SK-N-SH treated with all-trans-retinoic acid at 6 μM for 48 hours (cell line): ENCODE data around the gene CSRP1.

ENCODE experiments used
- ATAC-seq: fragments of 200-7000 bp; cut with Tn5 transposase; 3 replicates; pipeline ENCODE4 v1.9.1; 2020; ENCODE audit warnings: mild to moderate bottlenecking, moderate library complexity
- ARNTL ChIP-seq: fragments of 450-650 bp; formaldehyde crosslinking; IDR thresholded peaks from 2 replicates; pipeline ENCODE4 v1.5.0; 2020; ENCODE audit warnings: low read depth, mild to moderate bottlenecking, moderate library complexity, borderline replicate concordance
- BACH2 ChIP-seq: fragments of 250-450 bp; sonication (Bioruptor Pico); IDR thresholded peaks from 2 replicates; pipeline ENCODE4 v1.9.0; 2021; ENCODE audit warnings: mild to moderate bottlenecking, borderline replicate concordance
- CSDC2 ChIP-seq: fragments of 250-450 bp; sonication (Bioruptor Pico); IDR thresholded peaks from 2 replicates; pipeline ENCODE4 v1.5.0; 2020; ENCODE audit warnings: mild to moderate bottlenecking, moderate library complexity
- ESRRG ChIP-seq: fragments of 250-450 bp; sonication (Bioruptor Pico); IDR thresholded peaks from 2 replicates; pipeline ENCODE4 v1.6.1; 2021; ENCODE audit warnings: mild to moderate bottlenecking
- GLIS3 ChIP-seq: fragments of 250-450 bp; sonication (Bioruptor Pico); IDR thresholded peaks from 2 replicates; pipeline ENCODE4 v1.5.0; 2020; ENCODE audit warnings: mild to moderate bottlenecking, moderate library complexity
- ISL1 ChIP-seq: fragments of 250-450 bp; sonication (Bioruptor Pico); IDR thresholded peaks from 2 replicates; pipeline ENCODE4 v2.1.2; 2022; ENCODE audit warnings: mild to moderate bottlenecking, moderate library complexity
- OSR1 ChIP-seq: fragments of 250-450 bp; sonication (Bioruptor Pico); IDR thresholded peaks from 2 replicates; pipeline ENCODE4 v1.8.0; 2022; ENCODE audit warnings: moderate library complexity, mild to moderate bottlenecking, inconsistent platforms
- PPARA ChIP-seq: fragments of 250-450 bp; sonication (Bioruptor Pico); IDR thresholded peaks from 2 replicates; pipeline ENCODE4 v1.5.0; 2020; ENCODE audit warnings: mild to moderate bottlenecking, borderline replicate concordance
- RARB ChIP-seq: fragments of 250-450 bp; sonication (Bioruptor Pico); IDR thresholded peaks from 2 replicates; pipeline ENCODE4 v1.8.0; 2021; ENCODE audit warnings: mild to moderate bottlenecking, moderate library complexity
- SNAI2 ChIP-seq: fragments of 250-450 bp; sonication (Bioruptor Pico); IDR thresholded peaks from 2 replicates; pipeline ENCODE4 v1.5.0; 2020; ENCODE audit warnings: mild to moderate bottlenecking, moderate library complexity
- TCF4 ChIP-seq: fragments of 250-450 bp; sonication (Bioruptor Pico); IDR thresholded peaks from 2 replicates; pipeline ENCODE4 v1.8.0; 2021; ENCODE audit warnings: mild to moderate bottlenecking, moderate library complexity, borderline replicate concordance
- ZC3H10 ChIP-seq: fragments of 250-450 bp; sonication (Bioruptor Pico); IDR thresholded peaks from 2 replicates; pipeline ENCODE4 v1.5.1; 2021; ENCODE audit warnings: mild to moderate bottlenecking, moderate library complexity
- ZFP3 ChIP-seq: fragments of 250-450 bp; sonication (Bioruptor Pico); IDR thresholded peaks from 2 replicates; pipeline ENCODE4 v1.5.0; 2020; ENCODE audit warnings: mild to moderate bottlenecking, moderate library complexity
- ZFP30 ChIP-seq: fragments of 450-650 bp; formaldehyde crosslinking; IDR thresholded peaks from 2 replicates; pipeline ENCODE4 v1.5.0; 2022; ENCODE audit warnings: mild to moderate bottlenecking, moderate library complexity
- ZNF565 ChIP-seq: fragments of 450-650 bp; formaldehyde crosslinking; conservative IDR thresholded peaks from 2 replicates; pipeline ENCODE4 v1.5.0; 2020; ENCODE audit warnings: low read depth, mild to moderate bottlenecking, moderate library complexity
- ZNF70 ChIP-seq: fragments of 450-650 bp; formaldehyde crosslinking; IDR thresholded peaks from 2 replicates; pipeline ENCODE4 v1.5.0; 2020; ENCODE audit warnings: mild to moderate bottlenecking, moderate library complexity
- ZNF8 ChIP-seq: fragments of 450-650 bp; formaldehyde crosslinking; IDR thresholded peaks from 2 replicates; pipeline ENCODE4 v1.5.0; 2020; ENCODE audit warnings: mild to moderate bottlenecking, moderate library complexity
- TF ChIP-seq, protein P1 (sequence below): fragments of 250-450 bp; sonication (Bioruptor Pico); IDR thresholded peaks from 2 replicates; pipeline ENCODE4 v1.5.1; 2020; ENCODE audit warnings: low read depth, mild to moderate bottlenecking, moderate library complexity
- TF ChIP-seq, protein P2 (sequence below): fragments of 250-450 bp; sonication (Bioruptor Pico); IDR thresholded peaks from 2 replicates; pipeline ENCODE4 v1.5.0; 2020; ENCODE audit warnings: mild to moderate bottlenecking, moderate library complexity
- TF ChIP-seq, protein P3 (sequence below): fragments of 250-450 bp; sonication (Bioruptor Pico); IDR thresholded peaks from 2 replicates; pipeline ENCODE4 v1.8.0; 2021; ENCODE audit warnings: low read depth, mild to moderate bottlenecking, moderate library complexity, borderline replicate concordance
- TF ChIP-seq, protein P4 (sequence below): fragments of 250-450 bp; sonication (Bioruptor Pico); IDR thresholded peaks from 2 replicates; pipeline ENCODE4 v1.5.1; 2021; ENCODE audit warnings: mild to moderate bottlenecking, moderate library complexity

CSRP1 gene

DNA sequence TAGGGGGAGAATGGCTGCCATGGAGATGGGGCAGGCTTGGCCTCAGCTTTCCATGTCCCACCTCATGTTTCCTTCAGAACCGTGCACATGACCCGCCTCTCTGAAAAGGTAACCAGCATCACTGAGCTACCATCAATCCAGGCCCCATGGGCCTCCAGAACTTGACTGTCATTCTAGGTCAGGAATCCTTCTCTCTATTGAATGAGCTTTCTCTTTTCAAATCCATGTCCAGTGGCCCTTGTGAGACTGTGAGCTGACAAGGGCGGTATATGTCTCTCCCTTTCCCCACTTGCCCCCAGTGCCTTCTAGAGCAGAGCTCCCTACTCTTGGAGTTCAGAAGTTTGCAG lies 4.4 kb downstream of the CSRP1 start:
- TF ChIP-seq, protein P1, sequence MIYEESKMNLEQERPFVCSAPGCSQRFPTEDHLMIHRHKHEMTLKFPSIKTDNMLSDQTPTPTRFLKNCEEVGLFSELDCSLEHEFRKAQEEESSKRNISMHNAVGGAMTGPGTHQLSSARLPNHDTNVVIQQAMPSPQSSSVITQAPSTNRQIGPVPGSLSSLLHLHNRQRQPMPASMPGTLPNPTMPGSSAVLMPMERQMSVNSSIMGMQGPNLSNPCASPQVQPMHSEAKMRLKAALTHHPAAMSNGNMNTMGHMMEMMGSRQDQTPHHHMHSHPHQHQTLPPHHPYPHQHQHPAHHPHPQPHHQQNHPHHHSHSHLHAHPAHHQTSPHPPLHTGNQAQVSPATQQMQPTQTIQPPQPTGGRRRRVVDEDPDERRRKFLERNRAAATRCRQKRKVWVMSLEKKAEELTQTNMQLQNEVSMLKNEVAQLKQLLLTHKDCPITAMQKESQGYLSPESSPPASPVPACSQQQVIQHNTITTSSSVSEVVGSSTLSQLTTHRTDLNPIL (CRISPR knock-in tag), result no peak
- TF ChIP-seq TCF4 (CRISPR knock-in tag) (no peak), ZNF8 (no peak), RARB (CRISPR knock-in tag) (peak; percentile 56), ZC3H10 (CRISPR knock-in tag) (no peak), ZFP30 (CRISPR knock-in tag) (no peak)
- no peak for ATAC-seq

DNA sequence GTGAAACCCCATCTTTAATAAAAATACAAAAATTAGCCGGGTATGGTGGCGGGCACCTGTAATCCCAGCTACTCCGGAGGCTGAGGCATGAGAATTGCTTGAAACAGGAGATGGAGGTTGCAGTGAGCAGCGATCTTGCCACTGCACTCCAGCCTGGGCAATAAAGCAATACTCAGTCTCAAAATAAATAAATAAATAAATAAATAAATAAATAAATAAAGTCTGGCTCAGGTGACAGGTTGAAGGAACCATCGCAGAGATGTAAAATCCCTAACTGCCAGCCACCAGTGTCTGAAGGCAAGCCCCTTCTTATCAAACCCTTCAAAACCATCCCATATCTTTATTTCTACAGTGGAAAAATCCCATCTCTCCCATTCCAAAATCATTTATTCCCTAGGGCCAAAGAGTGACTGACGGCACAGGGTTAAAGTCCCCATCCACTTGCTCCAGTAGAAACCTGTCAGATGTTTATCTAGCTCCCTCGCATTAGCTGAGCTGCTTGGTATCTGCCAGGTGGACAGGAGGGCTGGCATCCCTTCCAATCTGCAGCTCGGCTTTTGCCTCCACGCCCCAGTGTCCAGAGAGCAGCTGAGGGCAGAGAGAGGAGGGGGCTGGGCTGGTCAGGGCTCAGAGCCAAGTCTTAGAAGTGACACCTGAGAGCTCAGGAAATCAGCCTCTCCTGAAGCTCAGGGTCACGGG lies 5.0 kb downstream of the CSRP1 start:
- TF ChIP-seq CSDC2 (CRISPR knock-in tag), result no peak
- TF ChIP-seq BACH2 (CRISPR knock-in tag), result no peak
- TF ChIP-seq ESRRG (CRISPR knock-in tag), result no peak
- TF ChIP-seq ISL1, result no peak
- no peak for TF ChIP-seq ZNF70 (CRISPR knock-in tag)
- TF ChIP-seq, protein P2, sequence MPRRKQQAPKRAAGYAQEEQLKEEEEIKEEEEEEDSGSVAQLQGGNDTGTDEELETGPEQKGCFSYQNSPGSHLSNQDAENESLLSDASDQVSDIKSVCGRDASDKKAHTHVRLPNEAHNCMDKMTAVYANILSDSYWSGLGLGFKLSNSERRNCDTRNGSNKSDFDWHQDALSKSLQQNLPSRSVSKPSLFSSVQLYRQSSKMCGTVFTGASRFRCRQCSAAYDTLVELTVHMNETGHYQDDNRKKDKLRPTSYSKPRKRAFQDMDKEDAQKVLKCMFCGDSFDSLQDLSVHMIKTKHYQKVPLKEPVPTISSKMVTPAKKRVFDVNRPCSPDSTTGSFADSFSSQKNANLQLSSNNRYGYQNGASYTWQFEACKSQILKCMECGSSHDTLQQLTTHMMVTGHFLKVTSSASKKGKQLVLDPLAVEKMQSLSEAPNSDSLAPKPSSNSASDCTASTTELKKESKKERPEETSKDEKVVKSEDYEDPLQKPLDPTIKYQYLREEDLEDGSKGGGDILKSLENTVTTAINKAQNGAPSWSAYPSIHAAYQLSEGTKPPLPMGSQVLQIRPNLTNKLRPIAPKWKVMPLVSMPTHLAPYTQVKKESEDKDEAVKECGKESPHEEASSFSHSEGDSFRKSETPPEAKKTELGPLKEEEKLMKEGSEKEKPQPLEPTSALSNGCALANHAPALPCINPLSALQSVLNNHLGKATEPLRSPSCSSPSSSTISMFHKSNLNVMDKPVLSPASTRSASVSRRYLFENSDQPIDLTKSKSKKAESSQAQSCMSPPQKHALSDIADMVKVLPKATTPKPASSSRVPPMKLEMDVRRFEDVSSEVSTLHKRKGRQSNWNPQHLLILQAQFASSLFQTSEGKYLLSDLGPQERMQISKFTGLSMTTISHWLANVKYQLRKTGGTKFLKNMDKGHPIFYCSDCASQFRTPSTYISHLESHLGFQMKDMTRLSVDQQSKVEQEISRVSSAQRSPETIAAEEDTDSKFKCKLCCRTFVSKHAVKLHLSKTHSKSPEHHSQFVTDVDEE (CRISPR knock-in tag), result no peak
- no peak for TF ChIP-seq ZFP3 (CRISPR knock-in tag)
- TF ChIP-seq ZNF565, result no peak
- TF ChIP-seq, protein P1 (CRISPR knock-in tag), result no peak
- TF ChIP-seq, protein P3, sequence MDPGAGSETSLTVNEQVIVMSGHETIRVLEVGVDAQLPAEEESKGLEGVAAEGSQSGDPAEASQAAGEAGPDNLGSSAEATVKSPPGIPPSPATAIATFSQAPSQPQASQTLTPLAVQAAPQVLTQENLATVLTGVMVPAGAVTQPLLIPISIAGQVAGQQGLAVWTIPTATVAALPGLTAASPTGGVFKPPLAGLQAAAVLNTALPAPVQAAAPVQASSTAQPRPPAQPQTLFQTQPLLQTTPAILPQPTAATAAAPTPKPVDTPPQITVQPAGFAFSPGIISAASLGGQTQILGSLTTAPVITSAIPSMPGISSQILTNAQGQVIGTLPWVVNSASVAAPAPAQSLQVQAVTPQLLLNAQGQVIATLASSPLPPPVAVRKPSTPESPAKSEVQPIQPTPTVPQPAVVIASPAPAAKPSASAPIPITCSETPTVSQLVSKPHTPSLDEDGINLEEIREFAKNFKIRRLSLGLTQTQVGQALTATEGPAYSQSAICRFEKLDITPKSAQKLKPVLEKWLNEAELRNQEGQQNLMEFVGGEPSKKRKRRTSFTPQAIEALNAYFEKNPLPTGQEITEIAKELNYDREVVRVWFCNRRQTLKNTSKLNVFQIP (CRISPR knock-in tag), result no peak
- TF ChIP-seq ZFP30 (CRISPR knock-in tag), result no peak
- TF ChIP-seq PPARA (CRISPR knock-in tag), result no peak
- TF ChIP-seq TCF4 (CRISPR knock-in tag), result no peak
- TF ChIP-seq ARNTL, result no peak
- TF ChIP-seq ZNF8, result no peak
- no peak for TF ChIP-seq ZC3H10 (CRISPR knock-in tag)
- no peak for TF ChIP-seq RARB (CRISPR knock-in tag)
- TF ChIP-seq, all 23 proteins: peak for 0
- no peak for ATAC-seq

DNA sequence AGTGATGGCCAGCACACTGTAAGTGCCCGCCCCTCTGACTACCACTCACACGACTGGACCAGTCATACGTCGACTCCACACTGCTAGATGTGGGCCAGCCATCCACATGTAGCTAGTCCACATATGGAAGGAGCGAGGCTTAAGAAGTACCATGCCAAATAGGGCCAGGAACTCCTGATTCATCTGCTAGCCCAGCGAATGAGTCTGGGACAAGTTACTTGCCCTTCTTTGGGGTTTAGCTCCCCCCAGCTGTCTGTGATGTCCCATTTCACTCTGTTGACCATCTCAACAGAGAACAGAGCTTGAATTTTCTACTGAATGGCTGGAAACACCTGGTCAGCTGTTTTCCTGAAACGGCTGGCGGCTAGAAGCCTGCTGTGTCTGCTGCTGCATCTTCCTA lies 5.8 kb downstream of the CSRP1 start:
- no peak for TF ChIP-seq ZNF70 (CRISPR knock-in tag)
- TF ChIP-seq ISL1, result no peak
- TF ChIP-seq SNAI2 (CRISPR knock-in tag), result no peak
- TF ChIP-seq GLIS3 (CRISPR knock-in tag), result no peak
- no peak for TF ChIP-seq ZC3H10 (CRISPR knock-in tag)
- TF ChIP-seq, protein P2 (CRISPR knock-in tag), result no peak
- TF ChIP-seq, protein P1 (CRISPR knock-in tag), result no peak
- TF ChIP-seq, protein P4, sequence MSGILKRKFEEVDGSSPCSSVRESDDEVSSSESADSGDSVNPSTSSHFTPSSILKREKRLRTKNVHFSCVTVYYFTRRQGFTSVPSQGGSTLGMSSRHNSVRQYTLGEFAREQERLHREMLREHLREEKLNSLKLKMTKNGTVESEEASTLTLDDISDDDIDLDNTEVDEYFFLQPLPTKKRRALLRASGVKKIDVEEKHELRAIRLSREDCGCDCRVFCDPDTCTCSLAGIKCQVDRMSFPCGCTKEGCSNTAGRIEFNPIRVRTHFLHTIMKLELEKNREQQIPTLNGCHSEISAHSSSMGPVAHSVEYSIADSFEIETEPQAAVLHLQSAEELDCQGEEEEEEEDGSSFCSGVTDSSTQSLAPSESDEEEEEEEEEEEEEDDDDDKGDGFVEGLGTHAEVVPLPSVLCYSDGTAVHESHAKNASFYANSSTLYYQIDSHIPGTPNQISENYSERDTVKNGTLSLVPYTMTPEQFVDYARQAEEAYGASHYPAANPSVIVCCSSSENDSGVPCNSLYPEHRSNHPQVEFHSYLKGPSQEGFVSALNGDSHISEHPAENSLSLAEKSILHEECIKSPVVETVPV (CRISPR knock-in tag), result no peak
- TF ChIP-seq OSR1 (CRISPR knock-in tag), result no peak
- TF ChIP-seq BACH2 (CRISPR knock-in tag), result no peak
- no peak for ATAC-seq
